Hematopoietic multipotent progenitor cell treated with erythropoietin and hydrocortisone succinate and interleukin-3 and kit ligand, for 8 days (in vitro differentiated cells): Measurements from ENCODE around the gene KIF3A.
"Not testable (repeated sequence)": the region's sequence is repeated elsewhere in the genome, so short reads cannot be mapped to it uniquely, and the experiment has no call there.

Experiments
- DNase-seq: peaks from one replicate; pipeline ENCODE4 v3.0.0-alpha.2; 2015

KIF3A gene

GRCh38 chr5:132714456-132715307 is 22.7 kb downstream of the KIF3A start:
- DNase-seq, result peak; percentile 54

- DNase-seq, result no peak
These were observed 28.7 kb downstream of the KIF3A start for GRCh38 chr5:132708645-132709044.

- DNase-seq, result no peak
These were observed 32.5 kb downstream of the KIF3A start for GRCh38 chr5:132704875-132705274.

- no peak for DNase-seq
These were observed 41.4 kb downstream of the KIF3A start for GRCh38 chr5:132695956-132696355.

GRCh38 chr5:132692632-132692967 is 44.7 kb downstream of the KIF3A start:
- no peak for DNase-seq

- DNase-seq, result not testable (repeated sequence)
These were observed 45.4 kb downstream of the KIF3A start for GRCh38 chr5:132691755-132692631.

GRCh38 chr5:132690156-132690555 is 47.2 kb downstream of the KIF3A start:
- DNase-seq, result no peak

GRCh38 chr5:132689513-132689912 is 47.8 kb downstream of the KIF3A start:
- DNase-seq, result no peak

GRCh38 chr5:132688536-132689339 is 48.6 kb downstream of the KIF3A start:
- DNase-seq, result peak; percentile 29

GRCh38 chr5:132687995-132688394 is 49.4 kb downstream of the KIF3A start:
- DNase-seq, result no peak

- no peak for DNase-seq
These were observed 51.2 kb downstream of the KIF3A start for GRCh38 chr5:132686193-132686592.

- no peak for DNase-seq
These were observed 52.2 kb downstream of the KIF3A start for GRCh38 chr5:132684922-132685720.

- peak; percentile 91 for DNase-seq
These were observed 52.9 kb downstream of the KIF3A start for GRCh38 chr5:132684491-132684890.

GRCh38 chr5:132681983-132682382 is 55.4 kb downstream of the KIF3A start:
- DNase-seq, result no peak

- DNase-seq, result no peak
These were observed 55.9 kb downstream of the KIF3A start for GRCh38 chr5:132681476-132681831.

- no peak for DNase-seq
These were observed 56.4 kb downstream of the KIF3A start for GRCh38 chr5:132680780-132681475.

GRCh38 chr5:132679717-132680380 is 57.5 kb downstream of the KIF3A start:
- no peak for DNase-seq

GRCh38 chr5:132679166-132679565 is 58.2 kb downstream of the KIF3A start:
- DNase-seq, result no peak

- DNase-seq, result no peak
These were observed 58.6 kb downstream of the KIF3A start for GRCh38 chr5:132678735-132679134.

GRCh38 chr5:132677682-132678400 is 59.5 kb downstream of the KIF3A start:
- DNase-seq, result no peak
